DND-41 (cell line): Measurements from ENCODE around the gene CFAP410.

ENCODE experiments used
- ATAC-seq: fragments of 200-7000 bp; cut with Tn5 transposase; 3 replicates; pipeline ENCODE4 v1.9.1; 2021; ENCODE audit warnings: low read depth; ENCODE audit not compliant: insufficient read depth
- DNase-seq: peaks from one replicate; pipeline ENCODE4 v3.0.0-alpha.2; 2020
- H2AFZ ChIP-seq: 2 replicates; pipeline ENCODE4 v1.6.0; 2012; ENCODE audit warnings: low read depth, low read length
- H3K27ac ChIP-seq: 2 replicates; pipeline ENCODE4 v1.5.1; 2012; ENCODE audit warnings: low read length, inconsistent platforms
- H3K27me3 ChIP-seq: fragments of 200-600 bp; sonication (generic); 2 replicates; pipeline ENCODE4 v1.6.0; 2012; ENCODE audit warnings: low read length, mild to moderate bottlenecking, inconsistent platforms; ENCODE audit not compliant: insufficient read depth, poor library complexity
- H3K36me3 ChIP-seq: 2 replicates; pipeline ENCODE4 v1.5.1; 2012; ENCODE audit warnings: low read length, inconsistent platforms; ENCODE audit not compliant: insufficient read depth
- H3K4me1 ChIP-seq: 2 replicates; pipeline ENCODE4 v1.5.1; 2012; ENCODE audit warnings: mild to moderate bottlenecking, low read length; ENCODE audit not compliant: insufficient read depth
- H3K4me2 ChIP-seq: 2 replicates; pipeline ENCODE4 v1.6.0; 2012; ENCODE audit warnings: mild to moderate bottlenecking, moderate library complexity, low read length, inconsistent platforms; ENCODE audit not compliant: insufficient read depth
- H3K4me3 ChIP-seq, 2 experiments: fragments of 200-600 bp in 1 of 2; shearing (Covaris generic) in 1 of 2; 2 replicates each; pipeline ENCODE4 v1.5.1; 2012 to 2016; ENCODE audit warnings: inconsistent platforms in 2 of 2, low read length in 2 of 2, mild to moderate bottlenecking in 2 of 2, low read depth in 1 of 2, moderate library complexity in 1 of 2
- H3K79me2 ChIP-seq: 2 replicates; pipeline ENCODE4 v1.6.0; 2012; ENCODE audit warnings: low read length, inconsistent platforms; ENCODE audit not compliant: insufficient read depth
- H3K9ac ChIP-seq: 2 replicates; pipeline ENCODE4 v1.6.0; 2012; ENCODE audit warnings: low read depth, mild to moderate bottlenecking, inconsistent platforms, low read length, moderate library complexity
- H3K9me3 ChIP-seq: 2 replicates; pipeline ENCODE4 v1.5.1; 2012; ENCODE audit warnings: low read length, moderate library complexity, mild to moderate bottlenecking, inconsistent platforms; ENCODE audit not compliant: insufficient read depth, severe bottlenecking
- H4K20me1 ChIP-seq: 2 replicates; pipeline ENCODE4 v1.6.0; 2012; ENCODE audit warnings: low read length; ENCODE audit not compliant: insufficient read depth
- EZH2 ChIP-seq: IDR thresholded peaks from 3 replicates; pipeline ENCODE4 v1.6.1; 2012; ENCODE audit warnings: borderline replicate concordance, low read depth, mild to moderate bottlenecking, moderate library complexity, low read length, inconsistent platforms; ENCODE audit not compliant: severe bottlenecking
- TF ChIP-seq, protein P1 (sequence below): IDR thresholded peaks from 2 replicates; pipeline ENCODE4 v1.5.1; 2012; ENCODE audit warnings: borderline replicate concordance, low read length, moderate library complexity, mild to moderate bottlenecking; ENCODE audit not compliant: poor library complexity, severe bottlenecking; ENCODE audit errors: extremely low read depth

Gene CFAP410

DNA sequence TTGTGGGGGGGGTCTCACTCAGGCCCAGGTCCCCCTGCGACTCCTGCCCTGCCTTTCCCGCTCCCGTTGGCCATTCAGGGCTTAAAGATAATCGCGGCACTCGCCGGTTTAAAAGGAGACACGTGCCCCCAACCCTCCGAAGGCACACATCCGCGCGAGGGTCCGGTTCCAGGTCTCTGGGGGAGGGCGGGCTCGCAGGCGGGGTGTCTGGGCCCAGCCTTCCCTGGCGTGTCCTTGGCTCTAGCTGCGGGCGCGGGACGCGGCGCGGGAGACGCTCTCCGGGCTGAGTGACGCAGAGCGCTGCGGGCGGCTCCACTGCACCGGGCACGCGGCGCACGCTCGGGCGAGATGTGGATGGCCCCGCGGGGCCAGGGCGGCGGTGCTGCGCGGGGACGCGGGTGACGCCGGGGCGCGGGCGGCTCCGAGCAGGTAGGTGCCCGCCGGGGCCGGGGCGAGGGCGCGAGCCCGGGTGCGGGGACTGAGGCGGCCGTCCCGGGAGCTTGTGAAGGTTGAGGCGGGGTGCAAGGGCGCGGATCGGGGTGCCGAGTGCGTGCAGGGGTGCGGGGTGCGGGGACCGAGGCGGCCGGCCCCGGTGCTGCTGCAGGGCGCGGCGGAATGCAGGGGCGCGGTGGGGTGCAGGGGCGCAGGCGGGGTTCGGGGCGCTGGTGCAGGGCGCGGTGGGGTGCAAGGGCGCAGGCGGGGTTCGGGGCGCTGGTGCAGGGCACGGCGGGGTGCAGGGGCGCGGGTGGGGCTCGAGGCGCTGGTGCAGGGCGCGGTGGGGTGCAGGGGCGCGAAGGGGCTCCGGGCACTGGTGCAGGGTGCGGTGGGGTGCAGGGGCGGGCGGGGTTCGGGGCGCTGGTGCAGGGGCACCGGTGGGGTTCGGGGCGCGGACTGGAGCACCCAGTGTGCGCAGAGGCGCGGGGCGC lies 10.9 kb upstream of the CFAP410 start:
- H2AFZ ChIP-seq = no peak overlapping the region
- no peaks in the 10 kb centered on the region for H4K20me1 ChIP-seq
- TF ChIP-seq EZH2 = no peak
- TF ChIP-seq, protein P1, sequence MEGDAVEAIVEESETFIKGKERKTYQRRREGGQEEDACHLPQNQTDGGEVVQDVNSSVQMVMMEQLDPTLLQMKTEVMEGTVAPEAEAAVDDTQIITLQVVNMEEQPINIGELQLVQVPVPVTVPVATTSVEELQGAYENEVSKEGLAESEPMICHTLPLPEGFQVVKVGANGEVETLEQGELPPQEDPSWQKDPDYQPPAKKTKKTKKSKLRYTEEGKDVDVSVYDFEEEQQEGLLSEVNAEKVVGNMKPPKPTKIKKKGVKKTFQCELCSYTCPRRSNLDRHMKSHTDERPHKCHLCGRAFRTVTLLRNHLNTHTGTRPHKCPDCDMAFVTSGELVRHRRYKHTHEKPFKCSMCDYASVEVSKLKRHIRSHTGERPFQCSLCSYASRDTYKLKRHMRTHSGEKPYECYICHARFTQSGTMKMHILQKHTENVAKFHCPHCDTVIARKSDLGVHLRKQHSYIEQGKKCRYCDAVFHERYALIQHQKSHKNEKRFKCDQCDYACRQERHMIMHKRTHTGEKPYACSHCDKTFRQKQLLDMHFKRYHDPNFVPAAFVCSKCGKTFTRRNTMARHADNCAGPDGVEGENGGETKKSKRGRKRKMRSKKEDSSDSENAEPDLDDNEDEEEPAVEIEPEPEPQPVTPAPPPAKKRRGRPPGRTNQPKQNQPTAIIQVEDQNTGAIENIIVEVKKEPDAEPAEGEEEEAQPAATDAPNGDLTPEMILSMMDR = no peak
- no peaks in the 10 kb centered on the region for H3K36me3 ChIP-seq
- no peak for ATAC-seq
- H3K9ac ChIP-seq = no peak overlapping the region
- H3K4me1 ChIP-seq = peaks cover 38% of the 10 kb centered on the region
- H3K4me3 ChIP-seq = no peak overlapping the region
- no peaks in the 10 kb centered on the region for H3K9me3 ChIP-seq
- H3K79me2 ChIP-seq = no peaks in the 10 kb centered on the region
- H3K4me2 ChIP-seq = no peak overlapping the region
- H3K27me3 ChIP-seq = no peaks in the 10 kb centered on the region
- DNase-seq = no peak
- H3K27ac ChIP-seq = no peak overlapping the region

DNA sequence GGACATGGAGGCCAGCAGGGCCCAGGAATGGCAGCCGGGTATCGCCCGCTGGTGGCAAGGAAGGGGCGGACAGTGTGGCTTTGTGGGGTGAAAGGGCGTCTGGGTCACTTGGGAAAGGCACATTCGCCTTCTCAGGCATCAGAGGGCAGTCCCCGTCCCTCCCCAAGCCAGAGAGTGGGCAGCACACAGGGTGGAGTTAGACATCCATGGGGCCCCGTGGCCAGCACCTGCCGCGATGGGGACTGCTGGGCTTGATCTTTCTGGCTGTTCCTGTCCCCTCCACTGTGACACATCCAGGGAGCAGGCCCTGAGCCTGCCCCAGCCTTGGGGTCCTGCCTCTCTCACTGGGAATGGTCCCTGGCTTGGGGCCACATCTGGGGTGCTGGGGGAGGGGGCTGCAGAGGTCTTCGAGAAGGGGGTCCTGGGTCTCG lies 10.2 kb upstream of the CFAP410 start:
- ATAC-seq = no peak
- Histone ChIP-seq H3K79me2 (no peaks in the 10 kb centered on the region), H3K36me3 (no peaks in the 10 kb centered on the region), H3K4me1 (peaks cover 32% of the 10 kb centered on the region), H4K20me1 (no peaks in the 10 kb centered on the region), H3K9me3 (no peaks in the 10 kb centered on the region), H3K27me3 (no peaks in the 10 kb centered on the region), H2AFZ (no peak overlapping the region), H3K4me2 (no peak overlapping the region), H3K4me3 (no peak overlapping the region), H3K9ac (no peak overlapping the region), H3K27ac (no peak overlapping the region)
- TF ChIP-seq, protein P1 = no peak
- no peak for TF ChIP-seq EZH2
- no peak for DNase-seq

DNA sequence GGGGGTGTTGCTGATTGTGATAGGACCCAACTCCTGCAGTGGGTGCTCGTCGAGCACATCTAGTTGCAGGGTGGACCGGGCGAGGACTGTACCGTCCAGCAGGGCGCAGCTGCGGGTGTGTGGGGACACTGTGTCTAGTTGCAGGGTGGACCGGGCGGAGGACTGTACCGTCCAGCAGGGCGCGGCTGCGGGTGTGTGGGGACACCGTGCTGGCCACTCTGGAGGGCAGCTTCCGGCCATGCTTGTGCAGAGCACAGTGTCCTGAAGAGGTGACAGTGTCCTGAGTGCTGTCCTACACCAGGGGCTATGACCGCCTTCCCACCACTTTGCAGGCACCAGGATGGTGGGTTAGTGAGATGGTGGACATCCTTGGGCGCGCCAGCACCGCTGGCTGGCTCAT lies 9.7 kb upstream of the CFAP410 start:
- H3K4me3 ChIP-seq = no peak overlapping the region
- no peak overlapping the region for H3K27ac ChIP-seq
- no peaks in the 10 kb centered on the region for H3K79me2 ChIP-seq
- no peaks in the 10 kb centered on the region for H4K20me1 ChIP-seq
- DNase-seq (no peak), ATAC-seq (no peak)
- no peak overlapping the region for H3K9ac ChIP-seq
- H2AFZ ChIP-seq = no peak overlapping the region
- no peaks in the 10 kb centered on the region for H3K36me3 ChIP-seq
- no peak overlapping the region for H3K4me2 ChIP-seq
- TF ChIP-seq EZH2 = no peak
- TF ChIP-seq, protein P1 = no peak
- H3K9me3 ChIP-seq = no peaks in the 10 kb centered on the region
- H3K27me3 ChIP-seq = no peaks in the 10 kb centered on the region
- peaks cover 26% of the 10 kb centered on the region for H3K4me1 ChIP-seq
